Hematopoietic multipotent progenitor cell treated with erythropoietin and hydrocortisone succinate and interleukin-3 and kit ligand, for 4 days (in vitro differentiated cells): Measurements from ENCODE around the gene PARP16.
"Not testable (repeated sequence)": the region's sequence is repeated elsewhere in the genome, so short reads cannot be mapped to it uniquely, and the experiment has no call there.

Source experiments
- DNase-seq: peaks from one replicate; pipeline ENCODE4 v3.0.0-alpha.2; 2015

PARP16 gene

GRCh38 chr15:65275104-65275727 lies 11.5 kb downstream of the PARP16 start:
- DNase-seq, result no peak

- DNase-seq, result peak; percentile 82
Measured at GRCh38 chr15:65270811-65271545, 15.7 kb downstream of the PARP16 start.

DNA sequence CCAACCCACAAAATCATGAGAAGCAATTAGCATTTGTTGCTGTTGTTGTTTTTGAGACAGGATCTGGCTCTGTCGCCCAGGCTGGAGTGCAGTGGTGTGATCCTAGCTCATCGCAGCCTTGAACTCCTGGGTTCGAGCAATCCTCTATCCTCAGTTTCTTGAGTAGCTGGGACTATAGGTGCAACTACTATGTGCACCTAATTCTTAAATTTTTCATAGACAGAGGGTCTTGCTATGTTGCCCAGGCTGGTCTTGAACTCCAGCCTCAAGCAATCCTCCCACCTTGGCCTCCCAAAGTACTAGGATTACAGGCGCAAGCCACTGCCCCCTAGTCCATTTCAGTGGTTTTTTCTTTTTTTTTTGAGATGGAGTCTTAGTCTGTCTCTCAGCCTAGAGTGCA lies 18.3 kb downstream of the PARP16 start:
- DNase-seq, result no peak

DNA sequence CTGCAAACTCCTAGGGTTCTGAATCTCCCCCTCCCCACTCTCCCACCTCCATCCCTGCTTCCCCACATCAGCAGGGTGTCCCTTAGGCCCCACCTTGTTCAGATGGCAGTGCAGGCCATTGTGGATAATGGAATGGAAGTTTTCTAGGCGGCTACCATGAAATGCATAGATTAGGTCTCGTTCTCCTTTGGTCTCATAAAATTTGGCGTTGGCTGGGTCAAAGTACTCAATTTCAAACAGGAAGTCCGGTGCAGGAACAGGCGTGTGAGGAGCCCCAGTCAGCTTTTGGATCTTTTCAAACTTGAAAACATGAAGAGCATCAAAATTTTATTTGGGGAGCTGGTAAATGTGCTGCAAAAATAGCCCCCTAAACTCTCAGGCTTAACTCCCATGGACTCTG lies 20.2 kb downstream of the PARP16 start:
- DNase-seq, result no peak

GRCh38 chr15:65264863-65265430 lies 21.7 kb downstream of the PARP16 start:
- no peak for DNase-seq

DNA sequence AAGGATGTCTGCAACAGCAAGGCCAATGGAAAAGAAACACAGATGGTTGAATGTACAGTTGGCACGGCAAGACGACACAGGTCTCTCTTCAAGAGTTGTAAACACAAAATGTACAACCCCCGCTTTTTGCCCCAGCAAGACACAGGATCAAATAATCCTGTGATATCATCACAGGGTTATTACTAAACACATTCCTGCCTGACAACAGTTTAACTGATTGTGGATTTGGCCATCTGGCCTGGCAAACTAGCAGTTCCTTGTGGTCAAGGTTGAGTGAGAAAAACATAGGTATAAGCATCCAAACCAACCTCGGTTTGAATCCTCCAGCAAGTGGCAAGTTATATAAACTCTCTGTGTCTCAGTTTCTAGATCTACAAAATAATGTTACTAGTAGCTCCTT lies 23.4 kb downstream of the PARP16 start:
- DNase-seq, result no peak

- DNase-seq, result no peak
Measured at GRCh38 chr15:65260968-65261367, 25.7 kb downstream of the PARP16 start.

GRCh38 chr15:65259367-65259797 lies 27.3 kb downstream of the PARP16 start:
- no peak for DNase-seq

- peak; percentile 33 for DNase-seq
Measured at GRCh38 chr15:65258375-65259262, 28.1 kb downstream of the PARP16 start.

DNA sequence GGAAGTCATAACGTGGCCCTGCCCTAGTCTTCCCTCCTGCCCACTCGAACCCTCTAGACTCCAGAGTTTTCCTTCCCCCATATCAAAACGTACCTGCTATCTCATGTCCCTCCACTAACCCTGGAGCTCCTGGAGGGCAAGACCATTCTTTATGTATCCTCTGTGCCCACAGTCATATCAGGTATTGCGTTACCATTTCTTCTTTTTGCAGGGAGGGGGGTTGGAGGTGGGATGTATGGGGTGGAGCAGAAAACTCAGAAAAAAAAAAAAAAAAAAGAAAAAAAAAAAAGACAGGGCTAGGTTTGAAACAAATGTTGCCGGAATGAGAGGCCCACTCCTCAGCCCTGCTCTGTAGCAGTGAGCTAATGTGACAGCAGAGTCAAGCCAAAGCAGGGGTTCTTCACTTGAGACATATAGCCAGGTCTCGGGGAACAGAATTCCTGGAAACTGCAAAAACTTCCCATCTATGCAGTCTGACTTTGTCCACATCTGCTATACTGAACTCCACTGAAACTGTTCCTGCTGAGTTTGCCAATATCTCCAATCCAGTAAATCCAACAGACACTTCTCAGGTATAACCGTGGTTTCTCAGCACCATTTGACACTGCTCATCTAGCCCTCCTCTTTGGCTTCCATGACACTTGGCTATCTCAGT lies 31.1 kb downstream of the PARP16 start:
- DNase-seq, result no peak

GRCh38 chr15:65254758-65255157 lies 31.9 kb downstream of the PARP16 start:
- DNase-seq, result no peak

DNA sequence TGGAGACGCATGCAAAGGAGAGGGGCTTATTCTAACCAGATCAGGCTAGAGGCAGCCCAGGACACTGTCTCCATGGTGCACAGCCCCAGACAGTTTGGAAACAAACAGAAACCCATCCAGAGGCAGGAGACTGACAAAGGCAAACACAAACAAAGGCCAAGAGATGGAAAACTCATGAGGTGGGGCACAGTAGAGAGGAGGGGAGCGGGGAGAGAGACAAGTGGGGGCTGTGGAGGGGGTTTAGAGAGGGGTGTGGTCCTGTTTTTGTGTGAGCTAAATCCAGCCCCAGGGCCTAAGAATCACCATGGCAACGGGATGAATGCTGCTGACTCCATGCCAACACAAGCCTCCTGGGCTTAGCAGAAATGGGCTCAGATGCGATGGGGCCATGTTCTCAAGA lies 32.3 kb downstream of the PARP16 start:
- DNase-seq, result no peak

GRCh38 chr15:65249641-65250040 lies 37.0 kb downstream of the PARP16 start:
- DNase-seq, result no peak

DNA sequence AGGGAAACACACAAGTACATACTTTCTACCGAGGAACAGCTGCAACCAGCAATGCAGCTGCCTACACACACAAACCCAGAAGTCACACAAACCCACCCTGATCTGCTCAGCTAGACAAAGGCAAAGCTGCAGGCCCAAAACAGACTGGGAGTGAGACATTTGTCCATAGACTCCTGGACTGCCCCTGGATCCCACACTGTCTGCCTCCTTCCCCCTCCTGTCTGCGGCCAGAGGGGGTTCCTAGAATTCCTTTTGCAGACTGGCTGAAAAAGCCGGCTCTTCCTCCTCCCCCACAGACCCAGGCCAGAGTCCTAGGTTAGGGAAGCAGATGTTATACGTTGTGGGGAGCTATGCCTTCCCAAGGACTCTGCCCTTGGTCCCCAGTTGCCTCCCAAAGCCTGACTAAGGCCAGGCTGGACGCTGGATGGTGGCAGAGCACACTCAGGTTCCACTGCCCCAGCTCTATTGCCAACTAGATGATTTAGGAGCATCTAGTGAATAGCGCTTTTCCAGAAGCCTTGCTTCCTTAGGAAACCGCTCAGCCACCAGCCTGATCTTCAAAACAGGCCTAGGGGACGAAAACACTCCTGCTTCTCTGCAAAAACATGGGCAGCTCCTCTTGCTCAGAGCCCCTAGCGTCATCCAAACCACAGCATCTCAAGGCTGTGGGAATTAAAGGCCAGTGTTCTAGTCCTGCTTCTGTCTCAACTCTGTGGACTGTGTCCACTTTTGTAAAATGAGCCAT lies 38.0 kb downstream of the PARP16 start:
- DNase-seq, result no peak

DNA sequence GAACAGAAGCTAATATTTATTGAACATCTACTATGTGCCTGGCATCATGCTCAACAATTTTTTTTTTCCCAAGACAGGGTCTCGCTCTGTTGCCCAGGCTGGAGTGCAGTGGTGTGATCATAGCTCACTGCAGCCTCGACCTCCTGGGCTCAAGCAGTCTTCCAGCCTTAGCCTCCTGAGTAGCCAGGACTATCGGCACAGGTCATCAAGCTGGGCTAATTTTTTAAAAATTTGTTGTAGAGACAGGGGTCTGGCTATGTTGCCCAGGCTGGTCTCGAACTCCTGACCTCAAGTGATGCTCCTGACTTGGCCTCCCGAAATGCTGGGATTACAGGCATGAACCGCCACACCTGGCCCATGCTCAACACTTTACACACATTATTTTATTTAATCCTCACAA lies 39.7 kb downstream of the PARP16 start:
- DNase-seq, result no peak

DNA sequence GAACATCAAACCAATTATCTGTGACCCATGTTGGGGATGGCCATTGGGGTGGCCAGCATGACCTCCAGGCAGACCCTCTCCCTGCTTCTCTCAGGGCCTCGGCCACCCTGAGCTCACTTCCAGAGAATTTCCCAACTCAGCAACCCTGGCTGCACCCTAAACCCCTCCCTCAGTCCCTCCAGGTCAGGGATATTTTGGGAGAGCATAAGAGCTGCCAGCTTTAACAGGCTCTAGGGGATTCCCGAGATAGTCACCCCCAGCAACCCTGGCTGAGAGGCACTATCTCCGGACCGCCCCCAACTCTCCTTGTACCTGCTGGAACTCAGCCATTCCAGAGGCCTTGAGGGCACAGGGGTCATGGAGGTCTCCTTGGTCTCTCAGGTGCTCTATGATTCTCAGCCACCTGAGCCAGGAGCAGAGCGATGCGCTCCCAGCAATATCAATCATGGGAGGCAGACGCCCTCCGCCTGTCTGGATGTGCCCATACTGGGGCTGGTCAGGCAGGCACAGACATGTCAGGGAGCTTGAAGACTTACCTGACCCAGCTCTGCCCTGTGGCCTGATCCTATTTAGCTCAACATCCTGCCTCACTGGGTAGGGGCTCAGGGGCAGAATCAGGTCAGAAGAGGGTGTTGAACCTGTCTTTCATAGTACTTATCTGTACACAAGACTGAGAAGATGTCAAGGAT lies 40.5 kb downstream of the PARP16 start:
- DNase-seq, result no peak

GRCh38 chr15:65245096-65245856 lies 41.4 kb downstream of the PARP16 start:
- DNase-seq, result no peak

DNA sequence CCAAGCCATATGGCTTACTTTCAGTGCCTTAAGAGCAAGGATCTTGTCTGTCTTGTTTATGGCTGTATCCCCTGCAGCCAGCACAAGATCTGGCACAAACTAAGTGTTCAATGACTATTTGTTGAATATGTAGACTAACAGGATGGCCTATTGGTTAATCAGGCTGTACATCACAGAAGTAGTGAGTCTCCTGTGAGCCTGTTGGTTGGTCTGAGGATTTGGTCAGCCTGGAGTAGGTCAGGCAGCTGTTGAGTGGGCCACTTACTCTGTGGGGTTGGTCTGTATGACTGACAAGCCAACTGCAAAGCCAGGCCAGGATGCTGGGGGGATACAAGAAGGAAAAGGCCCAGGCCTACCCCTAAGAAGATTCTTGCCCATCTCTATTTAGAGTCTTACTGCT lies 42.0 kb downstream of the PARP16 start:
- DNase-seq, result no peak

- not testable (repeated sequence) for DNase-seq
Measured at GRCh38 chr15:65236443-65236842, 50.2 kb downstream of the PARP16 start.

- no peak for DNase-seq
Measured at GRCh38 chr15:65233696-65234095, 53.0 kb downstream of the PARP16 start.

DNA sequence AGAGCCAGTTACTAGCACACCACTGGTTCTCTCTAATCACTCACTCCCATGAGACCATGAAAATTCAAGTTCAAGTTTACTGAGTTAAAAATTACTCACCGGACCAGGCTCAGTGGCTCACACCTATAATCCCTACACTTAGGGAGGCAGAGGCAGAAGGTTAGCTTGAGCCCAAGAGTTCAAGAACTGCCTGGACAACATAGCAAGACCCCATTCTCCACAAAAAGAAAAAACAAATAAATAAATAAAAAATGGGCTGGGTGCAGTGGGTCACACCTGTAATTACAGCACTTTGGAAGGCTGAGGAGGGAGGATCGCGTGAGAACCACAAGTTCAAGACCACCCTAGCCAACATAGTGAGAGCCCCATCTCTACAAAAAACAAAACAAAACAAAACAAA lies 54.2 kb downstream of the PARP16 start:
- no peak for DNase-seq
